Hypothalamus (tissue), 51 donors: ENCODE results near the gene UTP15.

Source experiments
- DNase-seq, 51 donors: peaks; one replicate each; lab custom pipeline; 2025; lab: John Stamatoyannopoulos, UW

The UTP15 gene

GRCh38 chr5:73565139-73565968 is at the start of gene UTP15, which contains the start of gene ANKRA2:
TSS of gene UTP15 (plus strand) at chr5:73565743. CDS start at chr5:73567345, 1,602 bp downstream.
TSS of gene ANKRA2 (minus strand) at chr5:73565639. CDS start at chr5:73562881, 2,758 bp downstream.
- peak; percentile 73 to 98 (median 94) for DNase-seq

- peak in 43 of 51 donors; percentile 2 to 81 (median 24) for DNase-seq
Observed at GRCh38 chr5:73519531-73520283, 45.8 kb upstream of the UTP15 start.

GRCh38 chr5:73522989-73523388 is 42.6 kb upstream of the UTP15 start:
- DNase-seq, result no peak

- DNase-seq, result no peak
Observed at GRCh38 chr5:73523861-73524260, 41.7 kb upstream of the UTP15 start.

GRCh38 chr5:73525606-73526203 is 39.8 kb upstream of the UTP15 start:
- DNase-seq, result no peak

DNA sequence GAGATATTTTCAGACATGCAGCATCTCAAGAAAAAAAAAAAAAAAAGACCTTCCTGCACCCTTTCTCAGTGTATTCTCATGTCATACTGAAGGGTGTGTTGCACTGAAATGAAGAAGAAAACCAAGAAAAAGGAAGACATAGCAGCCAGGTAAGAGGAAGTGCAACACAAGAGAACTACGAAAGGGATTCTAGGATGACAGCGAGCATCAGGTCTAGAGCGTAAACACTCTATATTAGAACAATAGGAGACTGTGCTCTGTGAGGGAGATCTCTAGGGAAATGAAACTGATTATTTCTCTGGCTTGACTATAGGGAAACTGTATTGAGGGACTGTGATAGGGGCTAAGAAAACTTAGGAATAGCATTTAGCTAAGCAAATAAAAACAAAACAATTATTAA is 37.3 kb upstream of the UTP15 start:
- DNase-seq, result no peak

DNA sequence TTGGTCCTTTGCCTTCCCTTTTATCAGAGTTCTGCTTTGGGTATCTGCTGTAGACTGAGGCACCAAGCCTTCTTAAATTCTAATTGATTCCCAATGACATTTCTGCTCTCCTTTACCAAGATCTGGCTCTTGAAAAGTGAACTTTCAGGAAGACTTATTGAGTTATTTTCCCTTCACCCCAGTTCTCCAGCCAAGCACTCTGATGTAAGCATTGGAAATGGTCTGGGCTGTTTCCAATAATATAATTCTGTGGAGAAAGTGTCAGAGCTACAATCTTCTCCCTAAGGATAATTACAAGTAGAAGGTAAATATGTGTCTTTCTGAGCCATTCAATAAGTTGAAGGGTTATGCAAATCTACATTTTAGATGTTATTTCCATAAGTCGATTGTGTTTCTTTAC is 36.5 kb upstream of the UTP15 start:
- no peak for DNase-seq

DNA sequence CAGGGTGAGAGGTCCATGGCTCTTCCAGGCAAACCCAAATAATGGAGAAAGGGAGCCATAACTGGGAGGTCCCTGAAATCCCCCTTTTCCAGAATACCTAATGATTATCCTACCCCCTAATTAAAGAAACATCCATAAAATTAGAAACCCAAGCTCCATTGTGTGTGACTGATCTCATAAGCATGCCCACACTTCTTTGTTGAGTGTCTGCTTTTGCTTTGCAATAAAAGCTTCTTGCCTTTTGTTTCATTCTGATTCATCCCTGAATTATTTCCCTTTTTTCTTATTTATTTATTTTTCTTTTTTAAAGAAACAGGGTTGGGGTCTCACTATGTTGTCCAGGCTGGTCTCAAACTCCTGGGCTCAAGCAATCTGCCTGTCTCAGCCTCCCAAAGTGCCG is 34.2 kb upstream of the UTP15 start:
- DNase-seq, result no peak

- no peak for DNase-seq
Observed at GRCh38 chr5:73532195-73532594, 33.3 kb upstream of the UTP15 start.

- DNase-seq, result no peak
Observed at GRCh38 chr5:73534011-73534644, 31.4 kb upstream of the UTP15 start.

DNA sequence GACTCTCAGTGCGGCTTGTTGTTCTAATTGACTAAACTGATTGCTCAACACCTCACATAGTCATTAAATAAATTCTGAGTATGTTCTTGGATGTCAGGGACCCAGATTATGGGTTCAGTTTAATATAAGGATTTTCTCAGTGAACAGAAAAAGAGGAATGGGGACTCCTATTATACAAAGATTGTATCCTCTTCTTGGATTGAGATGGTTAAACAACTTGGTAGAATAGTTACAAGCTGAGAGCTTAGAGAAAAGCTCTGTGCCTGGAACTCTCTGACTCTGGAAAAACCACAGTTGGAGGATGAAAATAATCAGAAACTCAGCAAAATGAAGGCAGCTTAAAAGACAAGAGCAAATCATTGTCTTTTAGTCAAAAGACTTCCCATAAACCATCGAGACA is 30.6 kb upstream of the UTP15 start:
- no peak for DNase-seq

DNA sequence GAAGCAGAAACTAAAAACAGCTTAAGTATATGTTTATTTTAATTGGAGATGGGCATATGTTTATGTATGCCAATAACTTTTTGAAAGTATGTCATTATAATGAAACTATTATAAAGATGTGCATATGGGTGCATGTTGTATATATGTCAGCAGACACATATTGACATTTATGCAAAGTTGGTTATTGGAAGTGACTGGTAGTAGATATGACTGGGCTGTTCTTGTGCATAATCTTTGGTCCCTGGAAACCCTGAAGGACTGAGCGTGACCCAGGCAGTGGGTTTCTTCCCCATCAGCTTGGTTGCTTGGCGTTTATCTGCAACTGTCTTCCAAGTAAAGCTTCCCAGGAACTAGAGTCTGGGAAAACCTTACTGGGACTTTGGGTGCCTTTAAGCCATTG is 25.8 kb upstream of the UTP15 start:
- DNase-seq, result no peak

DNA sequence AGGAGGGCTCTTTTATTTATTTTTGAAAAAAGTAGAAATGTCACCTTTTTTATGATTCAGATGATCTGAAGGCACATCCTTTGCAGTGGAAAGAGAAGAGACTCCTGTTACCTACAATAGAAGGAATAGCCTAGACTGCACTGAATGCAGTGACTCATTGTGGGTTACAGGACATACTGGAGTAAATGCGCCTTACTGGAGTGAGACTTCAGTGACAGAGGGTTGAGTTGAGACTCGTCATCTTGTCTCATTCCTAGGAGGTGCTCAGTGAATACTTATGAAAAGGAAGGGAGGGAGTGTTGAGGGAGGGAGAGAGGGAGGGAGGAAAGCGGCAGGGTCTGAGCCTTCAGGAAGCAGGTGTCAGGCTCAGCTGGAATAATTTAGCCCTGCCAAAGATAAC is 25.4 kb upstream of the UTP15 start:
- no peak for DNase-seq

DNA sequence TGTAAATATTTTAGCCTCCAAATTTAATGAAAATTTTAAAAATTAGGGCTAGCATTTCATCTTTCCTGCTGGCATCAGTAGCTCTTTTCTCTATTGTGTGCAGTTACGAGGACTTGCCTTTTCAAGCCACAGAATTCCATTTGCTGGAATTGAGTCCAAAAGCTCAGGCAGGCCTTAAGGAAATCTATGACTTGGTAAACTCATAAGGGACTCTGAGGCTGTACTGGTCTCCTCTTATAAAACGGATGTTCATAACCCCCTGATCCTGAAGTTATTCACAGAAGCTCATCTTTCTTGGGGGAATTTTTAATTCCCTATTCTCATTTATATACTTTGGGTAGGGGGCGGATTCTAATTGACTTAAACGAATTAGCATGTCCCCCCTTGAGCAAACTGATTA is 23.5 kb upstream of the UTP15 start:
- no peak for DNase-seq

- peak in 1 of 51 donors; percentile 2 for DNase-seq
Observed at GRCh38 chr5:73544429-73545402, 20.8 kb upstream of the UTP15 start.

- no peak for DNase-seq
Observed at GRCh38 chr5:73545403-73545779, 20.2 kb upstream of the UTP15 start.

DNA sequence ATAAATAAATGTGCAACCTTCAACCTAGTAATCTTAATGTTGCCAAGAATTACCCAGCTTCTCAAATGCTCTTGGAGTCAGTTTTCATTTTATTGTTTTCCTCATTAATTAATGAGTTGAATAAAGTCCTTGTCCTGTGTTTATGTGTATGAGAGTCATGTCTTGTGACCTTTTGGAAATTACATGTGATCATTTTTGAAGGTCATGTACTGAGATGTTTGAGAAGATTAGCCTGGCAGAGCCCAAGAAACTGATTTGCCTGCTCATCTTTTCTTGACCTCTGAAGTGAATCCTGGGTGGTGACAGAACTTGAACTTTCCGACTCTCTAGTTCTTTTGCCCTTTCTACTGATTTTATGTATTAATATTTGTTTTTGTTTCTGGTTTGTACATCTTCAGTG is 15.5 kb upstream of the UTP15 start:
- DNase-seq, result no peak

DNA sequence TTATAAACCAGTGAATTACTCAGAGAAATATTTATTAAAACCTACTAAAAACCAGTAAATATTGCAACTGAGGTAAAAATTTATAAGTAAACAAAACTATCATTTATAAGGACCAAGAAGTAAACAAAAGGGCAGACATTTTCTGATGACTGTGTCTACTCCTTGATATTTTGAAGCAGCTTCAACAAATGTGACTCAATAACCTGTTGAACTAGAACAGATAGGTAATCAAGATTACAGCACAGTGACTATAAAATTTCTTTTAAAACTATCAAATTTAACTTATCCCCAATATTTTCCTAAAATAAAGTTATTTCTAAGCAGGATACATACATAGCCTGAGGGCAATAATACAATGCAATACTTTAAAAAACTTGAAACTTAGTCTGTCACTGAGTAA is 12.9 kb upstream of the UTP15 start:
- no peak for DNase-seq

DNA sequence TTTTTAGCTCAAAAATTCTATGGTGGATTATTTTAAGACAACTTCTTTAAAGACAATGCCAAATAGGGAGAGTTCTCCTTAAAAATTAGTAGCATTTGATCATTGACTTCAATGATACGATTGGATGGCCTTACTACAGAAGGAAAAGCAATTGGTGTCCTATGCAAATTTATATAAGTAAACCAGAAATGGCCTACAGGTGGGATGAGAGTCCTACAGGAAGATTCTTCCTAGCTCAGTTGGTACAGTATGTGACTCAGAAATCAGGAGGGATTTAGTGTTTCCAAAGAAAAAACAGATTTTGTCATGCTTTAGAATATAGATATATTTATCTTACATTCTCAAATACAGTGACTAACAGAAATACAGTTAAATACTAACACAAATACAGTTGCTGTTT is 6.6 kb upstream of the UTP15 start:
- no peak for DNase-seq

GRCh38 chr5:73564018-73564417 is 1.5 kb upstream of the UTP15 start:
- no peak for DNase-seq
